Occipital lobe (tissue), 2 donors: ENCODE measurements around the gene EHD4. TPM values are rescaled to one million over a fixed set of nuclear protein-coding genes. Genes with fewer than 3 reads are reported as not detected.

Source experiments
- DNase-seq: peaks from one replicate; lab custom pipeline; 2025; lab: John Stamatoyannopoulos, UW
- total RNA-seq: library from RNA; depleted of rRNA; stranded (reverse); fragments of >200 nt; gene quantifications from one replicate; pipeline ENCODE4 v1.2.3, GENCODE V29; 2014

The EHD4 gene
- 2.2 TPM for total RNA-seq

GRCh38 chr15:41972253-41973242 lies at the start of gene EHD4:
TSS of gene EHD4 (minus strand) at chr15:41972557. CDS start at chr15:41972494, 63 bp downstream.
- DNase-seq = peak; percentile 94

GRCh38 chr15:42021593-42021992 lies 49.2 kb upstream of the EHD4 start:
- no peak for DNase-seq

GRCh38 chr15:42020713-42021273 lies 48.4 kb upstream of the EHD4 start, which contains the start of gene PLA2G4E:
TSS of gene PLA2G4E (minus strand) at chr15:42021042. CDS start at chr15:42021030, 12 bp downstream.
- DNase-seq = no peak

- no peak for DNase-seq
These were observed 46.2 kb upstream of the EHD4 start for GRCh38 chr15:42018306-42019224.

- DNase-seq = no peak
These were observed 44.6 kb upstream of the EHD4 start for GRCh38 chr15:42016971-42017370.

GRCh38 chr15:42014406-42014805 lies 42.0 kb upstream of the EHD4 start:
- no peak for DNase-seq

GRCh38 chr15:42012928-42013482 lies 40.6 kb upstream of the EHD4 start:
- DNase-seq = no peak

GRCh38 chr15:42012241-42012640 lies 39.9 kb upstream of the EHD4 start:
- no peak for DNase-seq

GRCh38 chr15:42011074-42011473 lies 38.7 kb upstream of the EHD4 start:
- DNase-seq = no peak

GRCh38 chr15:42010434-42010833 lies 38.1 kb upstream of the EHD4 start:
- DNase-seq = no peak

- no peak for DNase-seq
These were observed 37.1 kb upstream of the EHD4 start for GRCh38 chr15:42009474-42009873.

GRCh38 chr15:42009022-42009421 lies 36.7 kb upstream of the EHD4 start:
- no peak for DNase-seq

- no peak for DNase-seq
These were observed 35.0 kb upstream of the EHD4 start for GRCh38 chr15:42007386-42007785.

GRCh38 chr15:42002333-42002732 lies 30.0 kb upstream of the EHD4 start:
- DNase-seq = no peak

- no peak for DNase-seq
These were observed 28.9 kb upstream of the EHD4 start for GRCh38 chr15:42001236-42001635.

GRCh38 chr15:41999290-42000285 lies 27.2 kb upstream of the EHD4 start:
- no peak for DNase-seq

- DNase-seq = no peak
These were observed 25.5 kb upstream of the EHD4 start for GRCh38 chr15:41997845-41998244.

- no peak for DNase-seq
These were observed 24.7 kb upstream of the EHD4 start for GRCh38 chr15:41996921-41997592.

GRCh38 chr15:41996376-41996775 lies 24.0 kb upstream of the EHD4 start:
- DNase-seq = no peak
